ENCODE measurements around the gene ARIH2. TPM values are rescaled to one million over a fixed set of nuclear protein-coding genes. Genes with fewer than 3 reads are reported as not detected.

Gene ARIH2
- total RNA-seq, 2 donors from 2014 or later: 116 to 127 TPM

- peak overlapping the region; percentile 55 to 77 for H3K27ac Mint-ChIP-seq
- no peak for ATAC-seq
These were observed 66.0 kb downstream of the ARIH2 start for GRCh38 chr3:48984663-48985062.

DNA sequence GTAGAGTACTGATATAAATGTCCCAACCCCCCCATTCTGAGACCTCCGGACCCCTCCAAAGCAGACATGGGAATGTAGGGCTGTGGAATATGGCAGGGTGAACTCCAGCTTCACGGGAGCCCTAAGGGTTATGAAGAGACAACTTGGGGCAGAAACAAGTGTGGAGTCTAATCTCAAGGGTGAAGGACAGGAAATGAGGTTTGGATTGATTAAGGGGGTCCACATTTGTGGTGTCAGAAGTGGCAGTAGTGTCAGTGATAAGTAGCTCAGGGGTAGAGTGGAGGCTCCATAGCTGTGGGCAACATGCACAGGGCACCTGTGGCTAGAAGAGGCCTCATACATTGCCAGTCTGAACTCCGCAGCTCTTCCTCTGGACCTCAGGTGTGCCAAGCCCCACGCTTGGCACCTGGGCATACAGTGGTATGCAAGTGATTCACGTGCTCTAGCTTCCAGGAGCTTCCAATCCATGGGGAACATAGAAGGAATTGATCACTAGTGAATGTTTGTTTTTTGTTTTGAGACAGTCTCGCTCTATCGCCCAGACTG, 67.3 kb downstream of the ARIH2 start:
- peak overlapping the region; percentile 55 to 84 for H3K27ac Mint-ChIP-seq
- ATAC-seq: no peak
- no peaks in the 10 kb centered on the region for H3K9me3 Mint-ChIP-seq
- DNase-seq (ENCODE audit: low spot score in 2 of 2): no peak
- peaks cover 4 to 10% of the 10 kb centered on the region in 2 donors for H3K36me3 Mint-ChIP-seq

More at GRCh38 chr3:48984663-48985062, 66.0 kb downstream of the ARIH2 start:
- no peak for DNase-seq (ENCODE audit: low spot score in 2 of 2)
- peaks cover 0 to 4% of the 10 kb centered on the region in 2 donors for H3K36me3 Mint-ChIP-seq
- H3K9me3 Mint-ChIP-seq: no peaks in the 10 kb centered on the region

GRCh38 chr3:48989126-48989795, 70.6 kb downstream of the ARIH2 start:
- ATAC-seq (peak in 1 of 2 donors; percentile 11), DNase-seq (ENCODE audit: low spot score in 2 of 2) (no peak)
- H3K27ac Mint-ChIP-seq: peak overlapping the region; percentile 87 to 98
- peaks cover 13 to 16% of the 10 kb centered on the region in 2 donors for H3K36me3 Mint-ChIP-seq
- no peaks in the 10 kb centered on the region for H3K9me3 Mint-ChIP-seq

- peaks cover 13 to 16% of the 10 kb centered on the region in 2 donors for H3K36me3 Mint-ChIP-seq
- no peaks in the 10 kb centered on the region for H3K9me3 Mint-ChIP-seq
- peak; percentile 77 to 83 for ATAC-seq
- peak within 1 kb of the TSS; percentile 94 to 98 for H3K27ac Mint-ChIP-seq
- DNase-seq (ENCODE audit: low spot score in 2 of 2): peak; percentile 76 to 84
These were observed 71.4 kb downstream of the ARIH2 start, which contains the start of gene P4HTM for GRCh38 chr3:48989796-48990635. TSS of gene P4HTM (plus strand) at chr3:48990241. CDS start at chr3:48990257, 16 bp downstream.

- Mint-ChIP-seq H3K27ac (peak overlapping the region; percentile 91 to 94), H3K9me3 (no peaks in the 10 kb centered on the region), H3K36me3 (peaks cover 13 to 16% of the 10 kb centered on the region in 2 donors)
- no peak for DNase-seq (ENCODE audit: low spot score in 2 of 2)
- ATAC-seq: peak; percentile 16 to 42
These were observed 72.2 kb downstream of the ARIH2 start for GRCh38 chr3:48990636-48991469.

- ATAC-seq: no peak
- H3K27ac Mint-ChIP-seq: peak overlapping the region; percentile 36 to 94
- H3K9me3 Mint-ChIP-seq: no peaks in the 10 kb centered on the region
These were observed 73.4 kb downstream of the ARIH2 start for GRCh38 chr3:48991851-48992545.

DNA sequence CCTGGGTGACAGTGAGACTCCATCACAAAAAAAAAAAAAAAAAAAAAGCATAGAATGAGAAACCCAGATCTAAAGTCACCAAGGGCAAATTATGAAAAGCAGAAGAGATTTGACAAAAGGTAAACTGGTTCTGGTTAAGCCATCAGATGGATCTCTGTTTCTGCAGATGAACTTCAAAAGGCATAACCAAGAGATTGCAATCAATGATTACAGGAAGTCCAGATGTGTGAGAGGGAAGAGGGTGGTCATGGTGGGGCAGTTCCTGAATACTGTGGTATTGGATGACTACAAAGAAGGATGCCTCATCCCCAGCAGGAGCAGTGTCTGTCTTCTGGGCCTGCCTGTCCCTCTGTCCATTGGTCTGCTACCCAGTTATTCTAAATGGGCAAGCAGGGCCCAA, 75.2 kb downstream of the ARIH2 start:
- Mint-ChIP-seq H3K27ac (peak overlapping the region; percentile 51 to 61), H3K9me3 (no peaks in the 10 kb centered on the region)

More at GRCh38 chr3:48991851-48992545, 73.4 kb downstream of the ARIH2 start:
- no peak for DNase-seq (ENCODE audit: low spot score in 2 of 2)
- peaks cover 13 to 16% of the 10 kb centered on the region in 2 donors for H3K36me3 Mint-ChIP-seq

DNA sequence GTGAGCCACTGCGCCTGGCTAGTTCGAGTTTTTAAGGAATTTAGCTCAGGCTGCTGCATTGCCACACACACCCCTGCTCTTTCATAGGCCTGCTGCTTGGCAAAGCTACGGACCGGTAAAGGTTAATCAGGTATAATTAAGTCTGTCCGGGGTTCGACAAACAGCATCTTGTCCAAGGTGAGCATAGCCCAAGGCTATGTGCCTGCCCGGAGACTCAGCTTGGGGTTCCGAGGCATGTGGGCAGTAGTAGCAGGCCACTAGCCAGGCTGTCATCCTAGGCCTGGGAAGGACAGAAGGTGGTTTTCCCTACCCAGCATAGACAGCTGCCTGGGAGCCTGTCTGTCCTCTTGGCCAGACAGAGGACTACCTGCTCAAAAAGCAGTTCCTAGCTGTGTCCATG, 78.0 kb downstream of the ARIH2 start:
- no peaks in the 10 kb centered on the region for H3K9me3 Mint-ChIP-seq
- no peak for DNase-seq (ENCODE audit: low spot score in 2 of 2)
- H3K27ac Mint-ChIP-seq: peak overlapping the region in 1 of 2 donors; percentile 18
- ATAC-seq: no peak
- H3K36me3 Mint-ChIP-seq: peaks cover 0 to 5% of the 10 kb centered on the region in 2 donors

More for the DNA sequence above, 75.2 kb downstream of the ARIH2 start:
- ATAC-seq (no peak), DNase-seq (ENCODE audit: low spot score in 2 of 2) (no peak)
- H3K36me3 Mint-ChIP-seq: peaks cover 13 to 16% of the 10 kb centered on the region in 2 donors

DNA sequence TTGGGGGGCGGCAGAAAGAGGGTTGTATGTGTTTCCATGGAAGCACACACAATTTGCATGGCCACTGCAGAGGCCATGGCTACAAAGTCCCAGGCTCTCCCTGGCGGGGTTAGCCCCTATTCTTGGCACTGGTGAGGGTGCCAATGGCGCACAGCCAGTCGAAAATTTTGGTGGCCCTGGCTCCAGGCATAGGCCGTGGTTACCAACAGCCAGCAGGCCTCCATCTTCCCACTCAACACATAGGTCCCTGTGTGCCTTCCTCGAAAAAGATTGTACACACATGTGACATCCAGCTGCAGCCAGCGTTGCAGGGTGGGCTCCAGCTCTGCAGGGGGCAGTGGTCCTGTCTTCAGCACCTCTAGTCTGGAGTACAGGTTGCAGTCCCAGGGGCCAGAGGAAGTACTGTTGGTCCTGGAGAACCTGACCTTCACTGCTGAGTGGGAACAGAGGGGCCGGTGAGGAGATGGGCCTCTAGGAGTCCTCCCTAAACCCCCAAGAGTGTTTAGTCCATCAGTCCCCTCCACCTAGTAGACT, 78.5 kb downstream of the ARIH2 start:
- H3K9me3 Mint-ChIP-seq: no peaks in the 10 kb centered on the region
- H3K36me3 Mint-ChIP-seq: peaks cover 0 to under 1% of the 10 kb centered on the region in 2 donors
- peak overlapping the region in 1 of 2 donors; percentile 18 for H3K27ac Mint-ChIP-seq
- ATAC-seq (no peak), DNase-seq (ENCODE audit: low spot score in 2 of 2) (no peak)

DNA sequence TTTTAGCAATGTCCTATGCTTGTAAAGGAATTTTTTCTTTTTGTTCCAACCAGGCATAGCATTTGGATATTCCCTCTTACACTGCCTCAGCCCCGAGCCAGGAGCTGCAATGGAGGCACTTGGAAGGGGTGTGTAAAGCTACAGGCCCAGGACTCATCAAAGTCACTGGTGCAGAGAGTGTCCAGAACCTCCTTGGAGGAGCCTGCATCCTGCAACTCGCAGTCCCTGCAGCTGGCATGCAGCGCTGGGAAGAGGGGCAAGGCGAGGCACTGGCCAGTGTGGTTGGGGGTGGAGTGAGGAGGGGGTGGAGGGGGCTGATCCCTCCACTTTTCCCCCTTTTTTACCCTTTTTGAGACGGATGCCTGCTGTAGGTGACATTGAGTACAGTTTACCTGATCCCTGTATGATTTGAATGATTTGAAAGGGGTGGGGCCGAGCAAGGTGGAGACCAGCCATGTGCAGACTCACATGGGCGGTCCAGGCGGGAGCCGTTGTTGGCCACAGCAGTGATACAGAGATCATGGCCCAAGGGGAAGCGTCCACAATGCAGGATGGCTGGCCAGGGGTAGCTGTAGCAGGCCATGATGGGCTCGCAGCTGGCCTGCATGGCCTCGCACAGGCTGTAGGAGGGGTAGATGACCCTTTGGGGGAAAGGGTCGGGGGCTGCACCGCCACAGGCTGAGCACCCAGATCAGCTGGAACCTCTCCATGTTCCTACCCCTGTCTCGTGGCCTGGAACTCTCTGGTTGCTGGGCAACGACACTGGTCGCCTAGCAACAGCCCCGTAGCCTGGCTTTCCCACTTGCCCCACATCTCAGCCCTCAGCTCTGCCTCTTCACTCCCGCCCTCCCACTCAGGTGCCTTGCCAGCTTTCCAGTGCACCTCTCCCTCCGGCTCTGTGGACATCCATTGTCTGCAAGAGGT, 79.3 kb downstream of the ARIH2 start:
- no peaks in the 10 kb centered on the region for H3K9me3 Mint-ChIP-seq
- no peaks in the 10 kb centered on the region for H3K36me3 Mint-ChIP-seq
- ATAC-seq: no peak
- no peak overlapping the region for H3K27ac Mint-ChIP-seq
- no peak for DNase-seq (ENCODE audit: low spot score in 2 of 2)

- no peaks in the 10 kb centered on the region for H3K36me3 Mint-ChIP-seq
- ATAC-seq (no peak), DNase-seq (ENCODE audit: low spot score in 2 of 2) (no peak)
- H3K27ac Mint-ChIP-seq: peak overlapping the region in 1 of 2 donors; percentile 1
- no peaks in the 10 kb centered on the region for H3K9me3 Mint-ChIP-seq
These were observed 80.6 kb downstream of the ARIH2 start for GRCh38 chr3:48999085-48999858.

- ATAC-seq: no peak
- Mint-ChIP-seq H3K27ac (peak overlapping the region; percentile 71 to 91), H3K9me3 (no peaks in the 10 kb centered on the region), H3K36me3 (no peaks in the 10 kb centered on the region)
- DNase-seq (ENCODE audit: low spot score in 2 of 2): no peak
These were observed 82.5 kb downstream of the ARIH2 start for GRCh38 chr3:49001155-49001554.

- H3K27ac Mint-ChIP-seq: no peak overlapping the region
- no peak for DNase-seq (ENCODE audit: low spot score in 2 of 2)
These were observed 86.0 kb downstream of the ARIH2 start for GRCh38 chr3:49004352-49005302.

More at GRCh38 chr3:49004352-49005302, 86.0 kb downstream of the ARIH2 start:
- ATAC-seq: no peak
- peaks cover 11 to 14% of the 10 kb centered on the region in 2 donors for H3K36me3 Mint-ChIP-seq
- H3K9me3 Mint-ChIP-seq: no peaks in the 10 kb centered on the region

All from activated naive CD4-positive, alpha-beta T cell treated with anti-CD3 and anti-CD28 coated beads, Interleukin-2, amount 50 U/mL, for 72 hours (primary cell).